HEK293T (cell line): ENCODE results near the gene C17orf113.
"Not testable (repeated sequence)": the region's sequence is repeated elsewhere in the genome, so short reads cannot be mapped to it uniquely, and the experiment has no call there.

Experiments
- CTCF ChIA-PET: fragments of 350-600 bp; formaldehyde crosslinking; extraction: SDS; loops from one replicate; lab custom pipeline; 2021; ENCODE audit warnings: antibody characterized with exemption, inconsistent platforms; lab: Yijun Ruan, JAX
- POLR2A ChIA-PET: fragments of 350-600 bp; formaldehyde crosslinking; extraction: SDS; loops from one replicate; lab custom pipeline; 2020; ENCODE audit warnings: antibody characterized with exemption, inconsistent platforms; lab: Yijun Ruan, JAX
- DNase-seq: peaks from one replicate; pipeline ENCODE4 v3.0.0; 2012; ENCODE audit warnings: mixed read lengths; ENCODE audit errors: extremely low spot score
- ARNT ChIP-seq: fragments of 450-650 bp; IDR thresholded peaks from 2 replicates; pipeline ENCODE4 v1.6.1; 2017; ENCODE audit warnings: mild to moderate bottlenecking
- BHLHE40 ChIP-seq: fragments of 450-650 bp; IDR thresholded peaks from 2 replicates; pipeline ENCODE4 v1.6.1; 2016; ENCODE audit warnings: mild to moderate bottlenecking, moderate library complexity, borderline replicate concordance
- CTBP1 ChIP-seq: fragments of 450-650 bp; IDR thresholded peaks from 2 replicates; pipeline ENCODE4 v1.6.1; 2016; ENCODE audit warnings: borderline replicate concordance
- ELF4 ChIP-seq: fragments of 450-650 bp; IDR thresholded peaks from 2 replicates; pipeline ENCODE4 v1.6.1; 2017; ENCODE audit warnings: antibody characterized with exemption
- FOXA1 ChIP-seq: fragments of 450-650 bp; IDR thresholded peaks from 2 replicates; pipeline ENCODE4 v1.6.1; 2016; ENCODE audit warnings: mild to moderate bottlenecking
- FOXK2 ChIP-seq: fragments of 450-650 bp; IDR thresholded peaks from 2 replicates; pipeline ENCODE4 v1.6.1; 2016; ENCODE audit warnings: mild to moderate bottlenecking
- FOXM1 ChIP-seq: fragments of 450-650 bp; IDR thresholded peaks from 2 replicates; pipeline ENCODE4 v1.6.1; 2017; ENCODE audit warnings: mild to moderate bottlenecking, borderline replicate concordance
- HDGF ChIP-seq: fragments of 450-650 bp; IDR thresholded peaks from 2 replicates; pipeline ENCODE4 v1.6.1; 2017; ENCODE audit warnings: antibody characterized with exemption, borderline replicate concordance
- L3MBTL2 ChIP-seq: fragments of 450-650 bp; conservative IDR thresholded peaks from 2 replicates; pipeline ENCODE4 v1.6.1; 2016; ENCODE audit warnings: mild to moderate bottlenecking
- LEF1 ChIP-seq: fragments of 450-650 bp; IDR thresholded peaks from 2 replicates; pipeline ENCODE4 v1.6.1; 2017; ENCODE audit warnings: mild to moderate bottlenecking, borderline replicate concordance
- NFRKB ChIP-seq: fragments of 450-650 bp; IDR thresholded peaks from 2 replicates; pipeline ENCODE4 v1.6.1; 2016; ENCODE audit warnings: mild to moderate bottlenecking, moderate library complexity
- PKNOX1 ChIP-seq: fragments of 450-650 bp; IDR thresholded peaks from 2 replicates; pipeline ENCODE4 v1.6.1; 2016
- SP1 ChIP-seq: fragments of 450-650 bp; IDR thresholded peaks from 2 replicates; pipeline ENCODE4 v1.6.1; 2017
- SUZ12 ChIP-seq: fragments of 450-650 bp; IDR thresholded peaks from 2 replicates; pipeline ENCODE4 v1.6.1; 2016; ENCODE audit warnings: mild to moderate bottlenecking
- TARDBP ChIP-seq: fragments of 450-650 bp; IDR thresholded peaks from 2 replicates; pipeline ENCODE4 v1.6.1; 2016
- ZNF384 ChIP-seq: fragments of 450-650 bp; IDR thresholded peaks from 2 replicates; pipeline ENCODE4 v1.6.1; 2016

The C17orf113 gene

DNA sequence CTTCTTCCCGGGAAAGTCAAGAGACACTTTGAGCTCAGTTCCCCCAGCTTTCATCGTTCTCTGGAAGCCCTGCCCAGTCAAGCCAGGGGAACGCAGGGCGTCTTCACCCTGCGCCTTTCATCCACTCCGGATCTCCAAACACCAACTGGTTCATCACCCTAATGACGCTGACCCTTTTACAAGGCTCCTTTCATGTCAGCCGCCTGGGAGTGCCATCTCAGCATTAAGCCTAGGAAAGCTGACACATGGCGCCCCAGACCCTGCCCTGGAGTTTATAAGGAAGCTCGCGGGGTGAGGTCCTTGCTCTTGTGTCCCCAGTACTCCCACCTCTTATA is 32.6 kb downstream of the C17orf113 start:
- ChIA-PET CTCF (interaction anchor here (0.5 to 2.2 kb wide), 6 partner anchors 11 to 239 kb away, joined by 3 to 9 read pairs (median 4); partner anchors contain the start of genes C17orf113 and CNP), POLR2A (interaction anchor here (0.7 to 6.9 kb wide), 51 partner anchors 9 to 660 kb away, joined by 3 to 117 read pairs (median 5); partner anchors contain the start of genes ACLY, CAVIN1, CNP and DHX58)
- TF ChIP-seq NFRKB (no peak), ARNT (no peak), FOXK2 (no peak), LEF1 (no peak), L3MBTL2 (no peak), PKNOX1 (no peak), CTBP1 (no peak), BHLHE40 (no peak), HDGF (no peak), SUZ12 (no peak), FOXA1 (no peak), TARDBP (no peak), SP1 (no peak), FOXM1 (no peak), ZNF384 (no peak), ELF4 (no peak)
- DNase-seq = no peak

GRCh38 chr17:42016941-42017865 is 33.2 kb downstream of the C17orf113 start, which contains the start of gene DNAJC7:
TSS of gene DNAJC7 (minus strand) at chr17:42017439. CDS start at chr17:42017416, 23 bp downstream.
- peak; percentile 93 for DNase-seq
- TF ChIP-seq FOXK2 = no peak
- peak; percentile 58; the same call in 1 of the 2 replicates for TF ChIP-seq L3MBTL2
- TF ChIP-seq SP1 = no peak
- no peak for TF ChIP-seq ARNT
- TF ChIP-seq PKNOX1 = no peak
- peak; percentile 60; the same call in 1 of the 2 replicates for TF ChIP-seq FOXM1
- no peak; the same call in 1 of the 2 replicates for TF ChIP-seq LEF1
- TF ChIP-seq HDGF = no peak
- no peak for TF ChIP-seq BHLHE40
- TF ChIP-seq ELF4 = peak; percentile 92
- TF ChIP-seq CTBP1 = no peak
- no peak for TF ChIP-seq ZNF384
- no peak for TF ChIP-seq TARDBP
- POLR2A ChIA-PET = interaction anchor here (0.6 to 6.9 kb wide), 50 partner anchors 9 to 661 kb away, joined by 3 to 117 read pairs (median 5); partner anchors contain the start of genes CAVIN1, CNP, DHX58 and FKBP10
- CTCF ChIA-PET = interaction anchor here (0.8 to 2.2 kb wide), 4 partner anchors 11 to 84 kb away, joined by 4 to 9 read pairs (median 6); partner anchors contain the start of gene CNP

GRCh38 chr17:42016411-42016831 is 34.0 kb downstream of the C17orf113 start:
- ChIA-PET CTCF (no interaction called here), POLR2A (interaction anchor here (0.9 to 6.9 kb wide), 18 partner anchors 11 to 662 kb away, joined by 3 to 117 read pairs (median 12); partner anchors contain the start of genes CNP, DHX58, KAT2A and P3H4)
- no peak for TF ChIP-seq SP1
- no peak for TF ChIP-seq ELF4
- no peak for TF ChIP-seq ARNT
- TF ChIP-seq PKNOX1 = no peak
- TF ChIP-seq FOXK2 = no peak
- no peak for TF ChIP-seq L3MBTL2
- TF ChIP-seq SUZ12 = no peak
- TF ChIP-seq ZNF384 = no peak
- DNase-seq = no peak

- DNase-seq, CTCF ChIA-PET: not testable (repeated sequence)
- POLR2A ChIA-PET = interaction anchor here (1.2 kb wide), 1 partner anchor 375 kb away, joined by 3 read pairs; the partner anchor contains the start of gene STAT3
Observed at GRCh38 chr17:42013740-42014139, 36.7 kb downstream of the C17orf113 start.

DNA sequence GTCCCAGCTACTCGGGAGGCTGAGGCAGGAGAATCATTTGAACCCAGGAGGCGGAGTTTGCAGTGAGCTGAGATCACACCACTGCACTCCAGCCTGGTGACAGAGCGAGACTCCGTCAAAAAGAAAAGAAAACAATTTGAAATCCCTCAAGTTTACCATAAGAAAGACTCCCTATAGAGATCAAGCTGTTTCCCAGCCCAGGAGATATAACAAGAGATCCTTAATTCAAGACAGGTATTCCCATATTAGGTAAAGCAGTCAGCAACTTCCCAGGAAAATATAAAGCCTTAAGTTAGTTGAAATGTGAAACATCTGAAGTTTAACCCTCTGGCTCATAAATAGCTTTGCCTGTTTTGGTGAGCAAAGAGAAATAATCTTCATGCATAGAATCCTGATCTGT is 38.0 kb downstream of the C17orf113 start:
- DNase-seq, CTCF ChIA-PET: not testable (repeated sequence)
- POLR2A ChIA-PET = interaction anchor here (1.3 to 1.9 kb wide), 2 partner anchors 46 to 82 kb away, joined by 5 to 6 read pairs; partner anchors contain the start of genes CNP and ODAD4

- no peak for DNase-seq
- CTCF ChIA-PET = no interaction called here
- TF ChIP-seq ELF4 = no peak
- no peak for TF ChIP-seq NFRKB
- no peak for TF ChIP-seq TARDBP
- POLR2A ChIA-PET = no interaction called here
Observed at GRCh38 chr17:42010898-42011516, 39.4 kb downstream of the C17orf113 start.

DNA sequence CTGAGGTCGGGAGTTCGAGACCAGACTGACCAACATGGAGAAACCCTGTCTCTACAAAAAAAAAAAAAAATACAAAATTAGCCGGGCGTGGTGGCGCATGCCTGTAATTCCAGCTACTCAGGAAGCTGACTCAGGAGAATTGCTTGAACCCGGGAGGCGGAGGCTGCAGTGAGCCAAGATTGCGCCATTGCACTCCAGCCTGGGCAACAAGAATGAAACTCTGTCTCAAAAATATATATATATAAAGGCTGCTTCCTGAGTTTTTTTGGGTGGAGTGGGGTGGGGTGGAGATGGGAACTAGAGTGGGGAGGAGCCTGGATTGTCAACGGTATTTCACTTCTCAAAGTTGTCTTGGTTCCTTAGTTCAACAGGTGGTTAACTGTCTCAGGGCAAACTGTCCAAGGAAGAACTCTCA is 40.1 kb downstream of the C17orf113 start:
- CTCF ChIA-PET, DNase-seq, POLR2A ChIA-PET: not testable (repeated sequence)
